Fibroblast of pulmonary artery (primary cell): Measurements from ENCODE around the gene KRT2.

Experiments used
- DNase-seq: peaks from one replicate; pipeline ENCODE4 v3.0.0-alpha.2; 2010; ENCODE audit warnings: low read depth
- H3K4me3 ChIP-seq: replicated peaks from 2 replicates; pipeline ENCODE4 v1.5.1; 2011; ENCODE audit warnings: low read depth, mild to moderate bottlenecking, control low read depth, low read length, moderate library complexity
- TF ChIP-seq, protein P1 (sequence below): IDR thresholded peaks from 2 replicates; pipeline ENCODE4 v1.5.1; 2011; ENCODE audit warnings: mild to moderate bottlenecking, control low read depth, low read length, inconsistent platforms; ENCODE audit errors: missing control alignments

Gene KRT2

DNA sequence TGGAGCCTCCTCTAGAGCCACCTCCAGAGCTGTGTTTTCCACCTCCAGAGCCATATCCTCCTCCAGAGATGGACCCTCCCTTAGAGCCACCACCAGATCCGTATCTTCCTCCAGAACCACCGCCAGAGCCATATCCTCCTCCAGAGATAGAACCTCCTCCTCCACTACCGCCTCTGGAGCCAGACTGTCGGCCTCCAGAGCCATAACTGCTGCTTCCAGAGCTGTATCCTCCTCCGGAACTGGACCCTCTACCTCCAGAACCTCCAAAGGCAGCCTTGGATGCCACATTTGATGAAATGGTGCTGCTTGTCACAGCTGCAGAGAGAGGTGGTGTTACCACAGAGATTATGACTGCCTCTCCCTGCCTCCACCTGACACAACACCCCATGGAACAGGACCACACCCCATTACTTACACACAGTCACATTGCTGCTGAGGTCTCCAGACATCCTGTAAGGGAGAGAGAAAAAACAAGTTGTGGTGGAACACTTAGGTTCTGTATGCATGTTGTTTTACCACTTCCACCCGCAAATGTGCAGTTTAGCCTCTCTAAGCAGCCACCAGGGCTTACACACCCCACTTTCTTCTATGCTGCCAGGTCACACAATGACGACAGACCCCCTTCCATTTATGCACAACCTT lies 6.8 kb downstream of the KRT2 start:
- H3K4me3 ChIP-seq: no peak overlapping the region
- DNase-seq: no peak
- TF ChIP-seq, protein P1, sequence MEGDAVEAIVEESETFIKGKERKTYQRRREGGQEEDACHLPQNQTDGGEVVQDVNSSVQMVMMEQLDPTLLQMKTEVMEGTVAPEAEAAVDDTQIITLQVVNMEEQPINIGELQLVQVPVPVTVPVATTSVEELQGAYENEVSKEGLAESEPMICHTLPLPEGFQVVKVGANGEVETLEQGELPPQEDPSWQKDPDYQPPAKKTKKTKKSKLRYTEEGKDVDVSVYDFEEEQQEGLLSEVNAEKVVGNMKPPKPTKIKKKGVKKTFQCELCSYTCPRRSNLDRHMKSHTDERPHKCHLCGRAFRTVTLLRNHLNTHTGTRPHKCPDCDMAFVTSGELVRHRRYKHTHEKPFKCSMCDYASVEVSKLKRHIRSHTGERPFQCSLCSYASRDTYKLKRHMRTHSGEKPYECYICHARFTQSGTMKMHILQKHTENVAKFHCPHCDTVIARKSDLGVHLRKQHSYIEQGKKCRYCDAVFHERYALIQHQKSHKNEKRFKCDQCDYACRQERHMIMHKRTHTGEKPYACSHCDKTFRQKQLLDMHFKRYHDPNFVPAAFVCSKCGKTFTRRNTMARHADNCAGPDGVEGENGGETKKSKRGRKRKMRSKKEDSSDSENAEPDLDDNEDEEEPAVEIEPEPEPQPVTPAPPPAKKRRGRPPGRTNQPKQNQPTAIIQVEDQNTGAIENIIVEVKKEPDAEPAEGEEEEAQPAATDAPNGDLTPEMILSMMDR: no peak

DNA sequence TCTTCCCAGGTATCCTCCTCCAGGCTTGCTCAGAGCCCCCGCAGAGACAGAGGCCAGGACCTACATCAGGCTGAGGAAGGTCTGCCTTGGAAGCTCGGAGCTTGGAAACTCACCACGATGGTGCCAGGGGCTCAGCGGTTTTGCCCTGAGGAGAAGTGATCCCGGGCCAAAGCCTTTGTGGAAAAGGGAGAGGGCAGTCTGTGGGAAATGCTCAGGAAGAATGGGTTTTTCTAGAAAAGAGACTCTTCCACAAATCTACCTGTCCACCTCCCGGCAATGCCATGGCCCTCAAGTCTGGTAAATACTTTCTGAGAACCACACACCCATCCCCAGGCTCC lies 8.0 kb downstream of the KRT2 start:
- H3K4me3 ChIP-seq: no peak overlapping the region
- DNase-seq: no peak
- TF ChIP-seq, protein P1: no peak

DNA sequence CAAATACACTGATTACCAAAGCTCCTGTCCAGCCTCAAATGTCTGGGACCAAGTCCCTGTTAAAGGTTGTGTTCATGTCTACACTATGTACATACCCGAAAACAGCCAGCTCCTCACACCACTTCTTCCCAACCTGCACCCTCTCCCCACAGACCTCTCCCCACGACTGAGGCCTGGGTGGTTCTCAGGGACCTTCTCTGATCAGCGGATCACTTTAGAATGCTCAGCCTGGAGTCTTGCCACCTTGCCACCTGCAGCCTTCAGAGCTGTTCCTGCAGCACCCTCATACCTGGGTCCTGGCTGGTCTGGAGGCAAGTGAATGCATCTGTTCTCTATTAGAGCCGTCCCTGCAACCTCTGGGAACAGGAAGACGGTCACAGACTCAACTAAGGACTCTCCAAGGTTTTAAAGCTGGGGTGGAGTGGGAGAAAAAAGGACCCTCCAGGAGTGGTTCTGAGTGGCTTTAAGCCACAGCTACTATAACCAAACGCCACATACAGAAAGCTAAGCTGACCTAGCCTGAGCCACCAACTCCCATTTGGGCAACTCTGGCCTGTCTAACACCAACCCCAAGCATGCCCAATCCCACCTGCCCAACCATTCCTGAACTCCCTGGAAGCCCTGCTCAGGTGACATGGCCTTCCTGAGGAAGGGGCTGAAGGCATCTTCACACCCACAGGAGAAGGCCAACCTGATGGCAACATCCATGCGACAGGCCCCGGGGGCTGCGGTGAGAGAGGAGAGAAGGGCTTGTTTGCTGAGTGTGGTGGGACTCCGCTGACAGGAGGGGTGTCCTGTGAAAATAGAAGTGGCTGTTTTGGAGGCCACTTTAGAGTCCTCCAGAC lies 8.6 kb downstream of the KRT2 start:
- no peak overlapping the region for H3K4me3 ChIP-seq
- TF ChIP-seq, protein P1: no peak
- DNase-seq: no peak

DNA sequence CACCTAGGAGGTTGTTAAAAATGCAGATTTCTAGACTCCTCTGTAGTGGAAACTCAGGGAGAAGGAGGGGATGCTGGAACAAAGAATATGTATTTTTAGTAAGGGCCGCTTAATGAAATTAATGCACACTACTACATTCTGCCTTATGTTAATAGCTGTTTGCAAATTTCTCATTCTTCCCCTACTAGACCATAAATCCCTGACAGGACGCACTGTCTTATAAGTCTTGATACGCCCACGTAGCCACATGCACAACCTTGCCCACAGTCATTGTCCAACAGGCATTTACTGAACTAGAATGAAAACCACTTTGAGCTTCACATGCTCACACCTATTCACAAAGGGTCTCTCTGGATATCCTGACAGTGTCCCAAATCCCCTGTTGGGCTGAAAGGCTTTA lies 10.5 kb downstream of the KRT2 start:
- H3K4me3 ChIP-seq: no peak overlapping the region
- DNase-seq: no peak
- TF ChIP-seq, protein P1: no peak

DNA sequence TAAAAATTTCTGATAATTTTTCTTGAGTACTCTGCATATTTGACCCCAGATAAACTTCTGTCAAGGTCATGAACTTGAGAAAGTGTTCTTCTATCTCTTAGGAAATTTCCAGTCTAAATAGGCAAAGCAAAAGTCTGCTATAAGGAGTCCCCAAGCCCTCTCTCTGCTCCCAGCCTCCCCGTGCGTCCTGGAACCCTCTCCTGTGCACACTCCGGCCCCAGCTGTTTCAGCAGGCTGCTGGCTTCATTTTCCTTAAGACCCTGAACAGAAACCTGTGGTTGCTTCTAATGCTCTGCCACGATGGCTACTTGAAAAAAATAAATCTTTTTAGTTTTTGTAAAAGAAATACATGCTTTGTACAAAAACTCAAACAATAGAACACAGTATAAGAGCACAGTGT lies 14.7 kb downstream of the KRT2 start:
- no peak for DNase-seq
- H3K4me3 ChIP-seq: no peak overlapping the region
- TF ChIP-seq, protein P1: no peak

DNA sequence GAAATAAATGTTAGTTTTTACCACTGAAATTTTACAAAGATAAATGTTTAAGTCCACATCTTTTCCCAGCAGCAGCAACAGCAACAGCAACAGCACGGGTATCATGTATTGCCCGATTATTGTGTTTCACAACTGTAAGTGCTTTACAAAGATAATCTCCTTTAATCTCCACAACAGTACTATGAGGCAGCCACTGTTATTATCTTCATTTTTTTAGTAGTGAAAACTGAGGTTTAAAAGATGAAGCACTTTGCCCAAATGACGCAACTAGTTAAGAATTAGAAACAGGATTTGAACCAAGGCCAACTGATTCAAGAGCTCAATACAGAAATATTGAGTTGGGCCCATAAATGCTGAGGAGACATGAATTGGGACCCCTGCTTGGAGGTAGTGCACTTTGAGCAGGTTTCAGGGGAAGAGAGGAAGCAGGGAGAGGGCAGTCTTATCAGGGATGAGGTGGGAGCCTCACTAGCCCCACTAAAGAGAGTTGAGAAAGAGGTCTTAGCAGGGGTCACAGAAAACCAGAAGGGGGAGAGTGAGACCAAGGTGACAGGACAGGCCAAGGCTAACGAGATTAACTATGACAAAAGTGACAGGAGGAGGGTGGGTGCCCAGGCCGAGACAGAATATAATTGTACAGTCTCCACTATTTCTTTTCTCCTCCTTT lies 15.3 kb downstream of the KRT2 start:
- DNase-seq: no peak
- H3K4me3 ChIP-seq: no peak overlapping the region
- TF ChIP-seq, protein P1: no peak
